SIG-M5 treated with dmso at 0.1 percent for 504 hours (cell line): ENCODE data around the gene SLC66A2.

ENCODE experiments used
- DNase-seq: peaks from one replicate; lab custom pipeline; 2025; ENCODE audit not compliant: unreplicated experiment; lab: John Stamatoyannopoulos, UW

Gene SLC66A2

GRCh38 chr18:79852561-79853302, 98.7 kb downstream of the SLC66A2 start:
- DNase-seq, result no peak
